Measurements from ENCODE around the gene DENND4A. TPM values are rescaled to one million over a fixed set of nuclear protein-coding genes. Genes with fewer than 3 reads are reported as not detected.

DENND4A gene
- total and polyA plus RNA-seq, 9 of the 15 experiments (the other 6 are each of a cell fraction or from before 2014, with no cell fraction given) = 6.8 to 32.3 (median 19.9) TPM

- ATAC-seq (no peak), FAIRE-seq (no peak), DNase-seq (ENCODE audit: extremely low read depth in 1 of 4, low spot score in 3 of 4) (no peak)
- Histone ChIP-seq H3K79me2 (ENCODE audit: control insufficient read depth, insufficient read depth, low read length) (no peaks in the 10 kb centered on the region), H3K9me1 (ENCODE audit: control insufficient read depth, insufficient read depth, low read length) (no peaks in the 10 kb centered on the region), H4K20me1 (replicated peaks; ENCODE audit: control insufficient read depth, insufficient read depth, low read length) (no peaks in the 10 kb centered on the region), H3K27ac (ENCODE audit: extremely low read depth, low read depth, low read length) (no peak overlapping the region), H3K4me3 (no peak overlapping the region), H3K9me3 (replicated peaks; ENCODE audit: control insufficient read depth, insufficient read depth, low read depth, low read length) (no peaks in the 10 kb centered on the region), H3K4me1 (replicated peaks in 1 of 2; ENCODE audit: control insufficient read depth in 2 of 2, insufficient read depth in 2 of 2, low read length in 2 of 2) (peaks cover 3 to 7% of the 10 kb centered on the region in 2 experiments; a peak in 3 of 5 replicates), H3K9ac (ENCODE audit: insufficient read depth in 1 of 2, low read depth in 2 of 2, low read length in 2 of 2) (no peak overlapping the region), H2AFZ (ENCODE audit: low read depth, low read length) (no peak overlapping the region), H3K36me3 (ENCODE audit: control insufficient read depth, insufficient read depth, low read length) (no peaks in the 10 kb centered on the region), H3K4me2 (ENCODE audit: insufficient read depth, low read length) (no peak overlapping the region), H3K27me3 (ENCODE audit: control insufficient read depth in 2 of 2, insufficient read depth in 2 of 2, low read length in 2 of 2) (no peaks in the 10 kb centered on the region)
- in situ Hi-C loops (cut with MboI) = loop anchor here (25.0 kb wide), 1 partner anchor 228 kb away; the partner anchor contains the start of gene RAB11A
- TF ChIP-seq GATA2 (CRISPR knock-in tag; IDR thresholded peaks at IDR 0.05) (no peak), SMARCA4 (IDR thresholded peaks at IDR 0.05) (no peak), RBM15 (IDR thresholded peaks at IDR 0.05; ENCODE audit: insufficient read depth, low read length) (no peak), KDM4B (IDR thresholded peaks at IDR 0.05; ENCODE audit: borderline replicate concordance in 2 of 2, low read depth in 1 of 2) (no peak), ZNF23 (CRISPR knock-in tag; IDR thresholded peaks at IDR 0.05) (no peak), LARP7 (IDR thresholded peaks at IDR 0.05) (no peak), MTF1 (CRISPR knock-in tag; IDR thresholded peaks at IDR 0.05; ENCODE audit: borderline replicate concordance) (no peak), GATAD2B (IDR thresholded peaks at IDR 0.05; ENCODE audit: borderline replicate concordance) (no peak), ZNF12 (CRISPR knock-in tag; IDR thresholded peaks at IDR 0.05) (no peak), ZBTB11 (CRISPR knock-in tag; IDR thresholded peaks at IDR 0.05) (no peak), TCF3 (CRISPR knock-in tag; IDR thresholded peaks at IDR 0.05) (no peak)
- ChIA-PET CTCF (ENCODE audit: low intra/inter-chr PET ratio) (no interaction called here), POLR2A (no interaction called here)
- BruUV-seq (replicated peaks) = no TSS peak
- WGBS (ENCODE audit: insufficient coverage, low coverage, missing lambda C conversion rate) = 30% methylated on average over 1 of the region's 1 CpG
- intact Hi-C loops (cut with micrococcal nuclease) = loop anchor here (10.0 kb wide), 1 partner anchor 320 kb away; no protein-coding TSS in a partner anchor
Observed at GRCh38 chr15:65634356-65634755, 157.7 kb downstream of the DENND4A start.
